ENCODE measurements around the gene ORAI3. TPM values are rescaled to one million over a fixed set of nuclear protein-coding genes. Genes with fewer than 3 reads are reported as not detected.

The ORAI3 gene
- total and polyA plus RNA-seq, 2 experiments from 2014 or later: 52.5 to 54.0 TPM

DNA sequence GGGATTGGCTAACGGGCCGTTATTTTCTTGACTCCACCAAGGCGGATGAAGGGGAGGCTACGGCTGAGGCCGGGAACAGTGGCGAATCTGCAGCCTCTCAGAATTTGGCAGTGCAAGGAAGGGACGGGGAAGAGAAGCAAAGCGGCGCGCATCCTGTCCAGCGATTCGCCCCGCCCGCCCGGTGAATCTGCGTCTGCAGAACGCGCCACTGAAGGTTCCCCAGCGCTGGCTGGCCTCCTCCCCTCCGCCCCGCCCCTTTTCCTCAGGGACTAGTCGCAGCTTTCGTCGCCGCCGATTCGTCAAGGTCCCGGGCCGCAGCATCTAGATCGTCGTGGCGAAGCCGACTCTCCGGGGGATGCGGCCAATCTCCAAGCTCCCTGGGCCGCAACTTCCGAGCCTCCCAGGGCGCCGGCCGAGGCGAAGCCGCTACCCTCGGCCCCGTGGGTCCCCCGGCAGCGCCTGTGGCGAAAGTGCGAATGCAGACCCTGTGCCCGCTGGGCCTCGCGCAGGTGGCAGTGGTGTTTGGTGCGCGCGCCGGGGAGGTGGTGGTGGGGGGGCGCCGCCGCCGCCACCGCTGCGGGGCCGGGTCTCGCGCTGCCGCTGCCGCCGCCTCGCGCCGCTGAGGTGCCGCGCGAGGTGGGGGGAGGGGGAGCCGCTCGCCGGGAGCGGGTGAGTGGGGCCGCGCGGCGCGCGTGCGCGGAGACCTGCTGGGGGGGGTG lies 8.7 kb downstream of the ORAI3 start, which contains the start of gene SETD1A:
TSS of gene SETD1A (plus strand) at position 299 of the 719 bp plus-strand sequence. CDS start 978 bp downstream, outside the sequence.
- H3K27me3 ChIP-seq: no peaks in the 10 kb centered on the region
- peaks cover 20% of the 10 kb centered on the region for H3K79me2 ChIP-seq
- H3K4me2 ChIP-seq: peak within 1 kb of the TSS; percentile 97
- H3K9me2 ChIP-seq (replicated peaks; ENCODE audit: insufficient read depth): no peaks in the 10 kb centered on the region
- H3K4me3 ChIP-seq: peak within 1 kb of the TSS; percentile 93
- peaks cover 3% of the 10 kb centered on the region for H3K36me3 ChIP-seq (replicated peaks; ENCODE audit: insufficient read depth, low read depth)
- peak; percentile 98 for DNase-seq (ENCODE audit: low spot score)
- TF ChIP-seq CTCF (IDR thresholded peaks at IDR 0.05; ENCODE audit: poor library complexity) (no peak), EZH2 (IDR thresholded peaks at IDR 0.05; ENCODE audit: borderline replicate concordance) (no peak), EZH2phosphoT487 (IDR thresholded peaks at IDR 0.05; ENCODE audit: low read depth, severe bottlenecking, unreplicated experiment) (no peak)
- peaks cover 8% of the 10 kb centered on the region for H3K4me1 ChIP-seq (ENCODE audit: insufficient read depth)
- H3K9me3 ChIP-seq (ENCODE audit: low read depth): no peaks in the 10 kb centered on the region
- WGBS (ENCODE audit: low lambda C conversion rate, missing lambda C conversion rate): under 1% methylated on average over 35 of the region's 85 CpGs
- H3K27ac ChIP-seq: peak within 1 kb of the TSS; percentile 100
- H4K20me1 ChIP-seq (ENCODE audit: insufficient read depth, poor library complexity, severe bottlenecking): peaks cover 5% of the 10 kb centered on the region
- H2AFZ ChIP-seq: peak within 1 kb of the TSS; percentile 97

- Histone ChIP-seq H3K27me3 (no peaks in the 10 kb centered on the region), H3K4me1 (ENCODE audit: insufficient read depth) (peaks cover 8% of the 10 kb centered on the region), H3K4me2 (peak overlapping the region; percentile 97), H3K9me2 (replicated peaks; ENCODE audit: insufficient read depth) (no peaks in the 10 kb centered on the region), H2AFZ (peak overlapping the region; percentile 74), H3K4me3 (peak overlapping the region; percentile 93), H3K27ac (peak overlapping the region; percentile 100), H3K79me2 (peaks cover 20% of the 10 kb centered on the region), H3K36me3 (replicated peaks; ENCODE audit: insufficient read depth, low read depth) (peaks cover 3% of the 10 kb centered on the region), H4K20me1 (ENCODE audit: insufficient read depth, poor library complexity, severe bottlenecking) (peaks cover 5% of the 10 kb centered on the region), H3K9me3 (ENCODE audit: low read depth) (no peaks in the 10 kb centered on the region)
- 25% methylated on average over 37 of the region's 55 CpGs for WGBS (ENCODE audit: low lambda C conversion rate, missing lambda C conversion rate)
- DNase-seq (ENCODE audit: low spot score): peak; percentile 80
- TF ChIP-seq EZH2 (IDR thresholded peaks at IDR 0.05; ENCODE audit: borderline replicate concordance) (no peak), EZH2phosphoT487 (IDR thresholded peaks at IDR 0.05; ENCODE audit: low read depth, severe bottlenecking, unreplicated experiment) (no peak), CTCF (IDR thresholded peaks at IDR 0.05; ENCODE audit: poor library complexity) (no peak)
Measured at GRCh38 chr16:30958175-30959079, 9.6 kb downstream of the ORAI3 start.

- 99% methylated on average over 11 of the region's 11 CpGs for WGBS (ENCODE audit: low lambda C conversion rate, missing lambda C conversion rate)
- no peak for DNase-seq (ENCODE audit: low spot score)
- Histone ChIP-seq H3K9me2 (replicated peaks; ENCODE audit: insufficient read depth) (no peaks in the 10 kb centered on the region), H3K79me2 (peaks cover 20% of the 10 kb centered on the region), H3K4me2 (no peak overlapping the region), H2AFZ (no peak overlapping the region), H3K27me3 (no peaks in the 10 kb centered on the region), H3K4me3 (no peak overlapping the region), H3K9me3 (ENCODE audit: low read depth) (no peaks in the 10 kb centered on the region), H3K4me1 (ENCODE audit: insufficient read depth) (peaks cover 8% of the 10 kb centered on the region), H3K36me3 (replicated peaks; ENCODE audit: insufficient read depth, low read depth) (peaks cover 3% of the 10 kb centered on the region), H3K27ac (no peak overlapping the region), H4K20me1 (ENCODE audit: insufficient read depth, poor library complexity, severe bottlenecking) (peaks cover 5% of the 10 kb centered on the region)
- TF ChIP-seq EZH2phosphoT487 (IDR thresholded peaks at IDR 0.05; ENCODE audit: low read depth, severe bottlenecking, unreplicated experiment) (no peak), EZH2 (IDR thresholded peaks at IDR 0.05; ENCODE audit: borderline replicate concordance) (no peak)
Measured at GRCh38 chr16:30961384-30961783, 12.5 kb downstream of the ORAI3 start.
